Mucosa of descending colon (tissue), 3 donors: ENCODE data around the gene DPYD. TPM values are rescaled to one million over a fixed set of nuclear protein-coding genes. Genes with fewer than 3 reads are reported as not detected.

ENCODE experiments used
- ATAC-seq: fragments of 200-7000 bp; cut with Tn5 transposase; one replicate; pipeline ENCODE4 v1.9.1; 2020; ENCODE audit warnings: mild to moderate bottlenecking, moderate library complexity
- DNase-seq, 3 donors: peaks; one replicate each; pipeline ENCODE4 v3.0.0-alpha.2; 2020
- H3K36me3 ChIP-seq: fragments of 200-600 bp; one replicate; pipeline ENCODE4 v1.8.0; 2021; ENCODE audit warnings: low read depth, mild to moderate bottlenecking
- H3K4me1 ChIP-seq: fragments of 200-600 bp; one replicate; pipeline ENCODE4 v1.8.0; 2021; ENCODE audit warnings: low read depth, mild to moderate bottlenecking
- H3K4me3 ChIP-seq: fragments of 200-600 bp; one replicate; pipeline ENCODE4 v1.8.0; 2021; ENCODE audit warnings: mild to moderate bottlenecking
- H3K9me3 ChIP-seq: fragments of 200-600 bp; one replicate; pipeline ENCODE4 v1.8.0; 2021; ENCODE audit warnings: mild to moderate bottlenecking
- CTCF ChIP-seq: fragments of 200-600 bp; IDR thresholded peaks from one replicate; pipeline ENCODE4 v1.8.0; 2022; ENCODE audit warnings: antibody characterized with exemption, mild to moderate bottlenecking
- intact Hi-C, 2 donors: fragments of 100-400 bp; cut with DNase I in 1 of 2; cut with micrococcal nuclease in 1 of 2; formaldehyde crosslinking; loops; one replicate each; pipeline versions ENCODE4 v1.11.0 to v1.11.1; 2022; cut with DNase I, micrococcal nuclease
- total RNA-seq, 3 donors: library from RNA; stranded (reverse); fragmentation: NEBNext Ultra II Directional in 2 of 3; extraction: Animal tissue kit (Norgen Biotek cat#: 25700) in 2 of 3; gene quantifications; one replicate each; pipeline versions ENCODE4 v1.2.1 to v1.2.4, GENCODE V29; 2021 to 2023
- donor health status: DM: no; HTN: no; CAD: no; lungs with moderate emphysema.
- donor health status: DM: no; HTN: no; CAD: no.
- donor health status: DM: no; HTN: yes; CAD: no.

The DPYD gene
- total RNA-seq, 3 donors from 2014 or later = 13.8 to 33.3 (median 19.7) TPM

- Histone ChIP-seq H3K9me3 (no peaks in the 10 kb centered on the region), H3K36me3 (no peaks in the 10 kb centered on the region), H3K4me3 (no peak overlapping the region), H3K4me1 (no peaks in the 10 kb centered on the region)
- ATAC-seq (peak; percentile 35), DNase-seq (no peak)
- intact Hi-C loops = no loop called here
- no peak for TF ChIP-seq CTCF
Observed at GRCh38 chr1:97200595-97200994, 720.2 kb downstream of the DPYD start.

GRCh38 chr1:97196825-97197516, 723.9 kb downstream of the DPYD start:
- DNase-seq (no peak), ATAC-seq (no peak)
- Histone ChIP-seq H3K36me3 (no peaks in the 10 kb centered on the region), H3K4me3 (no peak overlapping the region), H3K4me1 (no peaks in the 10 kb centered on the region), H3K9me3 (no peaks in the 10 kb centered on the region)
- intact Hi-C loops = no loop called here
- no peak for TF ChIP-seq CTCF

GRCh38 chr1:97192872-97193572, 727.8 kb downstream of the DPYD start:
- TF ChIP-seq CTCF = no peak

GRCh38 chr1:97190326-97190725, 730.5 kb downstream of the DPYD start:
- Histone ChIP-seq H3K4me1 (no peaks in the 10 kb centered on the region), H3K4me3 (no peak overlapping the region), H3K36me3 (no peaks in the 10 kb centered on the region), H3K9me3 (no peaks in the 10 kb centered on the region)
- ATAC-seq (no peak), DNase-seq (no peak)
- intact Hi-C loops = no loop called here
- no peak for TF ChIP-seq CTCF

More at GRCh38 chr1:97192872-97193572, 727.8 kb downstream of the DPYD start:
- H3K9me3 ChIP-seq = no peaks in the 10 kb centered on the region
- no peak for DNase-seq
- H3K4me1 ChIP-seq = no peaks in the 10 kb centered on the region
- no peaks in the 10 kb centered on the region for H3K36me3 ChIP-seq
- intact Hi-C loops = no loop called here
- no peak overlapping the region for H3K4me3 ChIP-seq
- peak; percentile 80 for ATAC-seq

- ATAC-seq (no peak), DNase-seq (no peak)
- H3K4me3 ChIP-seq = no peak overlapping the region
- H3K9me3 ChIP-seq = no peaks in the 10 kb centered on the region
- TF ChIP-seq CTCF = no peak
- no peaks in the 10 kb centered on the region for H3K36me3 ChIP-seq
- intact Hi-C loops = no loop called here
- H3K4me1 ChIP-seq = no peaks in the 10 kb centered on the region
Observed at GRCh38 chr1:97186381-97186780, 734.5 kb downstream of the DPYD start.
